LNCAP (cell line): ENCODE results near the gene CDC42SE1.

Source experiments
- TF ChIP-seq, protein P1 (sequence below): fragments of 450-650 bp; IDR thresholded peaks from 2 replicates; pipeline ENCODE4 v1.5.1; 2017; ENCODE audit warnings: mild to moderate bottlenecking

Gene CDC42SE1

DNA sequence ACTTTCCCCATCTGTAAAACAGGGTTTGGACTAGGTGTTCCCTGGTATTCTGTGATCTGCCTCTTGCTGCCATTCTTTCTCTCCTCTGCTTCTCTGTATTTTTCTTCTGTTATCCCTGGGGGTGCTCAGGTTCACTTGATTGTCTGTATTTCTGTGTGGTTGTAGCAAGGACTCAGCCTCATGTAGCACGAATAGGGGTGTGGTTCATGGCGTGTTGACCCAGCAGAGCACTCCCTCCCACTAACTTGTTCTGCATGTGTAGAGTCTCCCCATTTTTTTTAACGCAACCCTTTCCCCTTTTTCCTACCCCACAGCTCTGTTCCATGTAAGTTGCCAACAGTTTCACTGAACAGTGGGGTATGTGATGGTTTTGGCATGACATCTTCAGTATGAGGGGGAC is 24.3 kb downstream of the CDC42SE1 start:
- TF ChIP-seq, protein P1, sequence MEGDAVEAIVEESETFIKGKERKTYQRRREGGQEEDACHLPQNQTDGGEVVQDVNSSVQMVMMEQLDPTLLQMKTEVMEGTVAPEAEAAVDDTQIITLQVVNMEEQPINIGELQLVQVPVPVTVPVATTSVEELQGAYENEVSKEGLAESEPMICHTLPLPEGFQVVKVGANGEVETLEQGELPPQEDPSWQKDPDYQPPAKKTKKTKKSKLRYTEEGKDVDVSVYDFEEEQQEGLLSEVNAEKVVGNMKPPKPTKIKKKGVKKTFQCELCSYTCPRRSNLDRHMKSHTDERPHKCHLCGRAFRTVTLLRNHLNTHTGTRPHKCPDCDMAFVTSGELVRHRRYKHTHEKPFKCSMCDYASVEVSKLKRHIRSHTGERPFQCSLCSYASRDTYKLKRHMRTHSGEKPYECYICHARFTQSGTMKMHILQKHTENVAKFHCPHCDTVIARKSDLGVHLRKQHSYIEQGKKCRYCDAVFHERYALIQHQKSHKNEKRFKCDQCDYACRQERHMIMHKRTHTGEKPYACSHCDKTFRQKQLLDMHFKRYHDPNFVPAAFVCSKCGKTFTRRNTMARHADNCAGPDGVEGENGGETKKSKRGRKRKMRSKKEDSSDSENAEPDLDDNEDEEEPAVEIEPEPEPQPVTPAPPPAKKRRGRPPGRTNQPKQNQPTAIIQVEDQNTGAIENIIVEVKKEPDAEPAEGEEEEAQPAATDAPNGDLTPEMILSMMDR = no peak

DNA sequence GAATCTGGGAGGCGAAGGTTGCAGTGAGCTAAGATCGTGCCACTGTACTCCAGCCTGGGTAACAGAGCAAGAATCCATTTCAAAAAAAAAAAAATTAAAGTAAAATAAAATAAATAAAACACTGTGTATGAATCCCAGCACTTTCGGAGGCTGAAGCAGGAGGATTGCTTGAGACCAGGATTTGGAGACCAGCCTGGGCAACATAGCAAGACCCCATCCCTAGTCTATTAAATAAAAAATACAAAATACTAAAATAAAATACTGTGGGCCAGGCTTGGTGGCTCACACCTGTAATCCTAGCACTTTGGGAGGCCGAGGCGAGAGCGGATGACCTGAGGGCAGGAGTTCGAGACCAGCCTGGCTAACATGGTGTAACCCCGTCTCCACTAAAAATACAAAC is 27.3 kb downstream of the CDC42SE1 start:
- TF ChIP-seq, protein P1 = no peak

DNA sequence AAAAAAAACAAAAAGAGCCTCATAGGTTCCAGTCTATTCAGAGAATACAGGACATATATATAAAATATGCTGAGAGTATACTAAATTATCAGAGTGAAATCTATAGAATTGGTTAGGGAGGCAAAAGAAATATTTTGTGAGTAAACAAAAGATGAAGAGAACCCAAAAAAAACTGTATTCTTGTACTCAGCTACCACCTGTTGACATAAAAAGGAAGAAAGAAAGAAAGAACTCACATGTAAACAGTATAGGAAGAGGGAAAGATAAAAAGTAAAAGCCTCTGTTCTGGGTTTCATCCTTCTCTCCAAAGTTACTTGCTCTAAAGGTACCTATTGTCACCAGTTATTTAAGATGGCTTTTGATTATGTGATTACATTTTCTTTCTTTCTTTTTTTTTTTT is 33.0 kb downstream of the CDC42SE1 start:
- TF ChIP-seq, protein P1 = no peak

GRCh38 chr1:151024540-151025146 is 34.8 kb downstream of the CDC42SE1 start:
- TF ChIP-seq, protein P1 = peak; percentile 80

- TF ChIP-seq, protein P1 = no peak
Measured at GRCh38 chr1:151013518-151013917, 45.9 kb downstream of the CDC42SE1 start.

DNA sequence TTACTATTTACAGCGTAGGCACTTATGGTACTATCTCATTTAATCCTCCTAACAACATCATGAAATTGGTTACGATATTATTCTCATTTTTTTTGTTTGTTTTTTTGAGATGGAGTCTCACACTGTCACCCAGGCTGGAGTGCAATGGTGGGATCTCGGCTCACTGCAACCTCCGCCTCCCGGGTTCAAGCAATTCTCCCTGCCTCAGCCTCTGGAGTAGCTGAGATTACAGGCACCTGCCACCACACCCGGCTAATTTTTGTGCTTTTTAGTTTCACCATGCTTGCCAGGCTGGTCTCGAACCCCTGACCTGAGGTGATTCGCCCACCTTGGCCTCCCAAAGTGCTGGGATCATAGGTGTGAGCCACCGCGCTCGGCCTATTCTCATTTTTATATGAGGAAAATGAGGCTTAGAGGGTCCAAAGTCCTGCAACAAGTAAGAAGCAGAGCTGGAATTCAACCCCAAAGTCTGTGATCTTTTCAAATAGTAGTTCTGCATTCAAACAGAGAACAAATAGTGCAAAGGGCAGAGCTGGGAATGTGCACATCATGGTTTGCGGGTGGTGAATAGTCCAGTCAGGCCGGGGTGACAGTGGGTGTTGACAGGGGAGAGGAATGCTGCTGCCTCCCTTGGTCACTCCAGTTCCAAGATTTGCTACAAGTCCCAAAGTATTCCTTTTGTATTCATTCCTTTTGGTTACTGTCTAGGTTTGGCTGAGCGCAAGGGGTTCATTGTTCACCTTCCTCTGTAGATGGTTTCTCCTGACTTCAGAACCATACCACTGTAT is 46.5 kb downstream of the CDC42SE1 start:
- TF ChIP-seq, protein P1 = no peak

GRCh38 chr1:151011154-151011850 is 48.1 kb downstream of the CDC42SE1 start:
- TF ChIP-seq, protein P1 = no peak
